MM.1S (cell line): ENCODE measurements around the gene ACSL1.

ENCODE experiments used
- CTCF ChIP-seq: fragments of 300-600 bp; sonication (generic); IDR thresholded peaks from 2 replicates; pipeline ENCODE4 v1.5.1; 2016; ENCODE audit warnings: antibody characterized with exemption, low read length, mixed read lengths
- EZH2 ChIP-seq: fragments of 300-600 bp; sonication (generic); optimal IDR thresholded peaks from 2 replicates; pipeline ENCODE3; 2017; ENCODE audit warnings: low read depth, mild to moderate bottlenecking, antibody characterized with exemption, low read length, mixed read lengths

- no peak for TF ChIP-seq CTCF
- no peak for TF ChIP-seq EZH2
Observed at GRCh38 chr4:184850018-184850417, 24.2 kb upstream of the ACSL1 start.
